Thyroid gland (tissue), 4 donors: ENCODE measurements around the gene HNRNPAB. TPM values are rescaled to one million over a fixed set of nuclear protein-coding genes. Genes with fewer than 3 reads are reported as not detected.

Experiments
- DNase-seq, 2 donors: peaks; one replicate each; pipeline ENCODE4 v3.0.0-alpha.2; 2019
- H3K27ac ChIP-seq, 3 donors: fragments of 200-600 bp; sonication (generic); 1 replicate in 2 of 3; 2 replicates in 1 of 3; pipeline ENCODE4 v1.5.1; 2016 to 2019; ENCODE audit warnings: mild to moderate bottlenecking in 1 of 3, moderate library complexity in 1 of 3
- H3K27me3 ChIP-seq: fragments of 200-600 bp; sonication (generic); one replicate; pipeline ENCODE4 v1.5.1; 2019
- H3K36me3 ChIP-seq, 2 donors: fragments of 200-600 bp; sonication (generic); one replicate each; pipeline ENCODE4 v1.5.1; 2016 to 2019
- H3K4me1 ChIP-seq, 2 donors: fragments of 200-600 bp; sonication (generic); one replicate each; pipeline ENCODE4 v1.5.1; 2017 to 2019
- H3K4me3 ChIP-seq, 3 donors: fragments of 200-600 bp; sonication (generic); replicated peaks in 1 of 3; 1 replicate in 2 of 3; 2 replicates in 1 of 3; pipeline ENCODE4 v1.5.1; 2016; ENCODE audit warnings: mild to moderate bottlenecking in 1 of 3
- H3K9me3 ChIP-seq: fragments of 200-600 bp; sonication (generic); one replicate; pipeline ENCODE4 v1.5.1; 2017
- CTCF ChIP-seq, 6 experiments: fragments of 200-600 bp in 3 of 6; fragments of 450-650 bp in 3 of 6; sonication (generic) in 3 of 6; IDR thresholded peaks; one replicate each; pipeline ENCODE4 v1.5.1; 2016 to 2019; ENCODE audit warnings: antibody characterized with exemption in 6 of 6, mild to moderate bottlenecking in 2 of 6, inconsistent platforms in 1 of 6, moderate library complexity in 1 of 6
- POLR2A ChIP-seq, 2 donors: fragments of 450-650 bp; IDR thresholded peaks; one replicate each; pipeline ENCODE4 v1.6.1; 2017; ENCODE audit warnings: antibody characterized with exemption in 2 of 2, mild to moderate bottlenecking in 2 of 2, moderate library complexity in 1 of 2
- WGBS, 2 donors: methylation state at CpG; one replicate each; pipeline ENCODE4 v1.1.5; 2017; 5-methylcytosine and 5-hydroxymethylcytosine counted together
- intact Hi-C: fragments of 100-400 bp; cut with DNase I; formaldehyde crosslinking; loops from one replicate; pipeline ENCODE4 v1.15.1; 2023
- total RNA-seq, 4 donors: library from RNA; depleted of rRNA; stranded (reverse); fragments of >200 nt; gene quantifications; one replicate each; pipeline ENCODE4 v1.2.3, GENCODE V29; 2016

The HNRNPAB gene
- total RNA-seq, 4 donors from 2014 or later, result 65.0 to 111 (median 90.4) TPM

DNA sequence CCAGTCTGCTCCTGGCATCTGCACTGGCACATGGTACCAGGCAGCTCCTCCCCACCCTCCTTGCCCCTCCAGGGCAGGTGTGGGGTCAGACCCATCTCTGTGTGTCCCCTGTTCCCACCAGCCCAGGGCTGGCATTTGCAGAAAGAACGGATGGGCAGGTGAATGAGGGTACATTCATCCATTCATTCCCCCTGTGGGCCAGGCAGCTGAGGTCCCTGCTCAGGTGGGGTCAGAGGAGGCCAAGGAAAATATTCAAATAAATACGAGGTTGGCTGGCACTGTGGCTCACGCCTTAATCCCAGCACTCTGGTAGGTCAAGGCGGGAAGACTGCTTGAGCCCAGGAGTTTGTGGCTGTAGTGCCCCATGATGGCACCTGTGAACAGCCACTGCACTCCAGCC, 53.3 kb downstream of the HNRNPAB start:
- no peak for DNase-seq
- intact Hi-C loops, result no loop called here

DNA sequence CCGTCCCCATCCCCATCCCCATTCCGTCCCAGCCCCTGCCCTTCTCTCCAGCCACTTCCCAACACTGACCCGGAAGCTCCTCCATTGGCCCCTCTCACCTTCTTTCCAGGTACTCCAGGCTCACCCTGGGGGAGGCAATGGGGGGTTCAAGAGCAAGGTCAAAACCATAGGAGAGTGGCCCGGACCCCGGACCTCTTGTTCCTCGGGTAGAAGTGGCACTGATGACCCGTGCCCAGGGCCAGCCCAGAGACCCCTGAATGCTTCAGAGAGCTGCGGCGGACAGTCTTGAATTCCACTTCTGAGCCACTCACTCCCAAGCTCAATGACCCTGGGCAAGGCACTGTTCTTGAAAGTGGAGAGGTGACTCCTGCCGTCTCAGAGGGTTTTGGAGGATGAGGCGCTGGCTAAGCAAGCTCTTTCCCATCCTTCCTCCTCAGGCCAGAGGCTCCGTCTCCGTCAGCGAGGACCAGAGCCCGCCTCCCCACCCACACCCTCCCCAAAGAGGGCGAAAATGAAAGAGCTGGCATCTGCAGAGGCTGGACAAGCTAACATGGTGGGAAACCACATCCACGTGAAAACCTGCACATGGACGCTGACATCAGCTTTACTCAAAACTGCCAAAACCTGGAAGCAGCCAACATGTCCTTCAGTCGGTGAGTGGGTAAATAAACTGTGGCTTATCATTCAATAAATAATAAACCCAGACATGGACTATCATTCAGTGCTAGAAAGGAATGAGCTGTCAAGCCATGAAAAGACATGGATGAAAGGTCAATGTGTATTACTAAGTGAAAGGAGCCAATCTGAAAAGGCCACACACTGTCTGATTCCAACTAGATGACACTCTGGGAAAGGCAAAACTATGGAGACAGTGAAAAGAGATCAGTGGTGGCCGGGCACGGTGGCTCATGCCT, 55.5 kb downstream of the HNRNPAB start:
- Histone ChIP-seq H3K4me1 (no peaks in the 10 kb centered on the region), H3K9me3 (no peaks in the 10 kb centered on the region), H3K27me3 (no peaks in the 10 kb centered on the region), H3K36me3 (no peaks in the 10 kb centered on the region), H3K27ac (no peak overlapping the region), H3K4me3 (no peak overlapping the region)
- intact Hi-C loops, result no loop called here
- 75 to 80% methylated on average over 18 to 21 of the region's 21 CpGs for WGBS, 2 donors
- no peak for TF ChIP-seq CTCF (IDR thresholded peaks at IDR 0.05)
- no peak for TF ChIP-seq POLR2A (IDR thresholded peaks at IDR 0.05)
- DNase-seq, result no peak

More for the DNA sequence above, 53.3 kb downstream of the HNRNPAB start:
- Histone ChIP-seq H3K27ac (no peak overlapping the region), H3K9me3 (no peaks in the 10 kb centered on the region), H3K27me3 (no peaks in the 10 kb centered on the region), H3K4me1 (no peaks in the 10 kb centered on the region), H3K36me3 (no peaks in the 10 kb centered on the region), H3K4me3 (no peak overlapping the region)
- TF ChIP-seq CTCF (IDR thresholded peaks at IDR 0.05) (no peak), POLR2A (IDR thresholded peaks at IDR 0.05) (no peak)
- WGBS, 2 donors, result 82 to 93% methylated on average over 4 of the region's 4 CpGs

Other genes with a start within 250 kb of the HNRNPAB start
- gene PROP1, start 208.3 kb upstream of the HNRNPAB start, total RNA-seq, result not detected
- 1 to 10 TPM; 3.9 to 6.4 (median 5.6) TPM for gene N4BP3, start 91.0 kb upstream of the HNRNPAB start, total RNA-seq
- gene RMND5B, start 73.5 kb upstream of the HNRNPAB start, total RNA-seq, result 10 to 100 TPM; 32.9 to 49.3 (median 48.2) TPM
- 100 to 1,000 TPM; 109 to 257 (median 177) TPM for gene NHP2, start 50.6 kb upstream of the HNRNPAB start, total RNA-seq
- gene GMCL2, start 17.2 kb upstream of the HNRNPAB start, total RNA-seq, result not detected
- 10 to 100 TPM; 61.7 to 90.9 (median 76.0) TPM for gene PHYKPL, start 28.3 kb downstream of the HNRNPAB start, total RNA-seq